Stomach (tissue), 4 donors: Measurements from ENCODE around the gene LGR5.

Experiments used
- POLR2AphosphoS5 ChIP-seq, 3 donors: sonication (generic); formaldehyde crosslinking; IDR thresholded peaks; one replicate each; pipeline ENCODE4 v1.6.1; 2016; ENCODE audit warnings: antibody characterized with exemption in 3 of 3
- TF ChIP-seq, protein P1 (sequence below), 7 experiments: fragments of 450-650 bp in 4 of 7; fragments of 200-600 bp in 3 of 7; sonication (generic) in 3 of 7; IDR thresholded peaks; one replicate each; pipeline ENCODE4 v1.5.1; 2016 to 2019; ENCODE audit warnings: antibody characterized with exemption in 7 of 7, control low read depth in 2 of 7, mild to moderate bottlenecking in 1 of 7

DNA sequence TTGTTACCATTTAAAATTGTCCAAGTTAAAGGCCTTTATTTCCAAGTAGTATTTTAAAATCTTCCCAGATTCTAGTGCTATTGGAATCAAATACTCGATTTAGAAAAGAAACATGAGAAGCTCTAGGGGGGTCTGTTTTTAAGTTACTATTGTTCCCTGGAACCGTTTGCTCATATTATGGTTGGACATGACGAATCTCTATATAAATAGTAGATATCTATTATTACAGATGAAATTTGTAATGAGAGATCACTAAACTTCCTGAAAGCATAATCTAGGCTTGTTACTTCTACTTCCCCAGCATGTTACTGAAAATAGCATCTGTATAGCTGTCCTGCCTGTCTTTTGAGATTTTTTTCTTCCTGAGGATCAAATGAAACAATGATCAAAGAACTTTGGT, 70.1 kb downstream of the LGR5 start:
- no peak for TF ChIP-seq POLR2AphosphoS5 (IDR thresholded peaks at IDR 0.05)
- TF ChIP-seq, protein P1, sequence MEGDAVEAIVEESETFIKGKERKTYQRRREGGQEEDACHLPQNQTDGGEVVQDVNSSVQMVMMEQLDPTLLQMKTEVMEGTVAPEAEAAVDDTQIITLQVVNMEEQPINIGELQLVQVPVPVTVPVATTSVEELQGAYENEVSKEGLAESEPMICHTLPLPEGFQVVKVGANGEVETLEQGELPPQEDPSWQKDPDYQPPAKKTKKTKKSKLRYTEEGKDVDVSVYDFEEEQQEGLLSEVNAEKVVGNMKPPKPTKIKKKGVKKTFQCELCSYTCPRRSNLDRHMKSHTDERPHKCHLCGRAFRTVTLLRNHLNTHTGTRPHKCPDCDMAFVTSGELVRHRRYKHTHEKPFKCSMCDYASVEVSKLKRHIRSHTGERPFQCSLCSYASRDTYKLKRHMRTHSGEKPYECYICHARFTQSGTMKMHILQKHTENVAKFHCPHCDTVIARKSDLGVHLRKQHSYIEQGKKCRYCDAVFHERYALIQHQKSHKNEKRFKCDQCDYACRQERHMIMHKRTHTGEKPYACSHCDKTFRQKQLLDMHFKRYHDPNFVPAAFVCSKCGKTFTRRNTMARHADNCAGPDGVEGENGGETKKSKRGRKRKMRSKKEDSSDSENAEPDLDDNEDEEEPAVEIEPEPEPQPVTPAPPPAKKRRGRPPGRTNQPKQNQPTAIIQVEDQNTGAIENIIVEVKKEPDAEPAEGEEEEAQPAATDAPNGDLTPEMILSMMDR (IDR thresholded peaks at IDR 0.05): no peak
